GM23338 (cell line): ENCODE results near the gene TGFBR1. TPM values are rescaled to one million over a fixed set of nuclear protein-coding genes. Genes with fewer than 3 reads are reported as not detected.

ENCODE experiments used
- ATAC-seq: fragments of 200-7000 bp; cut with Tn5 transposase; 3 replicates; pipeline ENCODE4 v1.9.1; 2020
- DNase-seq: peaks from one replicate; pipeline ENCODE4 v3.0.0-alpha.2; 2015; ENCODE audit warnings: low spot score
- H2AFZ ChIP-seq: fragments of 200-600 bp; sonication (generic); 2 replicates; pipeline ENCODE4 v1.8.0; 2016; ENCODE audit warnings: antibody characterized with exemption, mild to moderate bottlenecking, moderate library complexity
- H3F3A ChIP-seq: fragments of 200-600 bp; sonication (generic); replicated peaks from 2 replicates; pipeline ENCODE4 v1.8.0; 2017; ENCODE audit warnings: antibody characterized with exemption, mixed run types, low read depth
- H3K27ac ChIP-seq: fragments of 200-600 bp; sonication (generic); 2 replicates; pipeline ENCODE4 v1.6.1; 2016; ENCODE audit warnings: low read depth
- H3K27me3 ChIP-seq: fragments of 200-600 bp; sonication (generic); 2 replicates; pipeline ENCODE4 v1.8.0; 2016; ENCODE audit warnings: mild to moderate bottlenecking, mixed run types, moderate library complexity; ENCODE audit not compliant: insufficient read depth
- H3K36me3 ChIP-seq: fragments of 200-600 bp; sonication (generic); 2 replicates; pipeline ENCODE4 v1.8.0; 2016; ENCODE audit warnings: mild to moderate bottlenecking; ENCODE audit not compliant: insufficient read depth
- H3K4me1 ChIP-seq: fragments of 200-600 bp; sonication (generic); 2 replicates; pipeline ENCODE4 v1.8.0; 2016; ENCODE audit warnings: mild to moderate bottlenecking, moderate library complexity; ENCODE audit not compliant: insufficient read depth
- H3K4me2 ChIP-seq: fragments of 200-600 bp; sonication (generic); 2 replicates; pipeline ENCODE4 v1.7.1; 2017; ENCODE audit warnings: mixed run types
- H3K4me3 ChIP-seq: fragments of 200-600 bp; sonication (generic); 2 replicates; pipeline ENCODE4 v1.6.1; 2016; ENCODE audit warnings: mixed run types
- H3K79me2 ChIP-seq: fragments of 200-600 bp; sonication (generic); replicated peaks from 2 replicates; pipeline ENCODE4 v1.8.0; 2017; ENCODE audit warnings: mild to moderate bottlenecking; ENCODE audit not compliant: insufficient read depth
- H3K9me2 ChIP-seq: fragments of 200-600 bp; sonication (generic); 2 replicates; pipeline ENCODE4 v1.8.0; 2017; ENCODE audit not compliant: insufficient read depth
- H4K20me1 ChIP-seq: fragments of 200-600 bp; sonication (generic); replicated peaks from 2 replicates; pipeline ENCODE4 v1.8.0; 2017; ENCODE audit warnings: mild to moderate bottlenecking; ENCODE audit not compliant: insufficient read depth
- H3K27ac Mint-ChIP-seq: 2 replicates; pipeline ENCODE4 v1.8.0; 2020; ENCODE audit warnings: inconsistent platforms, mild to moderate bottlenecking, moderate library complexity, mixed read lengths
- H3K27me3 Mint-ChIP-seq: 3 replicates; pipeline ENCODE4 v1.8.0; 2022; ENCODE audit warnings: low read depth, mild to moderate bottlenecking, moderate library complexity, mixed read lengths, inconsistent platforms; ENCODE audit not compliant: insufficient read depth, poor library complexity
- H3K36me3 Mint-ChIP-seq: 3 replicates; pipeline ENCODE4 v1.8.0; 2021; ENCODE audit warnings: low read depth, mild to moderate bottlenecking, inconsistent platforms, moderate library complexity, mixed read lengths
- H3K4me1 Mint-ChIP-seq: 3 replicates; pipeline ENCODE4 v1.8.0; 2020; ENCODE audit warnings: mild to moderate bottlenecking, inconsistent platforms, mixed read lengths
- H3K4me3 Mint-ChIP-seq: 3 replicates; pipeline ENCODE4 v1.8.0; 2021; ENCODE audit warnings: moderate library complexity, mild to moderate bottlenecking, inconsistent platforms, mixed read lengths
- H3K9me3 Mint-ChIP-seq: 3 replicates; pipeline ENCODE4 v1.8.0; 2020; ENCODE audit warnings: moderate library complexity, mild to moderate bottlenecking, inconsistent platforms, mixed read lengths
- CREB1 ChIP-seq: fragments of 250-450 bp; sonication (Bioruptor Pico); IDR thresholded peaks from 2 replicates; pipeline ENCODE4 v1.5.0; 2020; ENCODE audit warnings: low read depth, mild to moderate bottlenecking, moderate library complexity
- EZH2 ChIP-seq: fragments of 200-600 bp; sonication (generic); IDR thresholded peaks from one replicate; pipeline ENCODE4 v1.8.0; 2017; ENCODE audit warnings: antibody characterized with exemption, mild to moderate bottlenecking, low read depth; ENCODE audit not compliant: unreplicated experiment
- EZH2phosphoT487 ChIP-seq: fragments of 200-600 bp; sonication (generic); IDR thresholded peaks from one replicate; pipeline ENCODE4 v1.8.1; 2018; ENCODE audit warnings: antibody characterized with exemption; ENCODE audit not compliant: unreplicated experiment
- JUNB ChIP-seq: IDR thresholded peaks from one replicate; pipeline ENCODE4 v1.6.1; 2016; ENCODE audit warnings: antibody characterized with exemption; ENCODE audit not compliant: unreplicated experiment
- NANOG ChIP-seq: IDR thresholded peaks from 2 replicates; pipeline ENCODE4 v1.6.1; 2016; ENCODE audit warnings: antibody characterized with exemption, borderline replicate concordance
- STAT1 ChIP-seq: IDR thresholded peaks from one replicate; pipeline ENCODE4 v1.6.1; 2016; ENCODE audit warnings: antibody characterized with exemption; ENCODE audit not compliant: unreplicated experiment
- ZNF114 ChIP-seq: fragments of 250-450 bp; sonication (Bioruptor Pico); IDR thresholded peaks from 2 replicates; pipeline ENCODE4 v1.5.0; 2020; ENCODE audit warnings: mild to moderate bottlenecking, moderate library complexity
- ZNF331 ChIP-seq: fragments of 250-450 bp; sonication (Bioruptor Pico); IDR thresholded peaks from 2 replicates; pipeline ENCODE4 v1.5.0; 2020; ENCODE audit warnings: low read depth, mild to moderate bottlenecking, moderate library complexity
- polyA plus RNA-seq: library from polyadenylated mRNA; unstranded; fragments of >200 nt; fragmentation: Nextera tagmentation; extraction: Ambion mirVana; gene quantifications from 2 replicates; pipeline ENCODE4 v1.2.1, GENCODE V29; 2016
- total RNA-seq: library from RNA; depleted of rRNA; stranded (reverse); fragments of >200 nt; shearing (Covaris generic); gene quantifications from 2 replicates; pipeline ENCODE4 v1.2.3, GENCODE V29; 2014
- TF ChIP-seq, protein P1 (sequence below): fragments of 250-450 bp; sonication (Bioruptor Pico); IDR thresholded peaks from 2 replicates; pipeline ENCODE4 v1.5.0; 2020; ENCODE audit warnings: mild to moderate bottlenecking, moderate library complexity
- TF ChIP-seq, protein P2 (sequence below), 2 experiments: fragments of 200-600 bp in 1 of 2; sonication (generic) in 1 of 2; conservative IDR thresholded peaks; 2 replicates each; pipeline versions ENCODE4 v1.5.1 to v1.6.1; 2016 to 2017; ENCODE audit warnings: antibody characterized with exemption in 2 of 2, low read depth in 2 of 2, mild to moderate bottlenecking in 2 of 2, moderate library complexity in 1 of 2

The TGFBR1 gene
- total and polyA plus RNA-seq, 2 experiments from 2014 or later: 9.3 to 40.2 TPM

DNA sequence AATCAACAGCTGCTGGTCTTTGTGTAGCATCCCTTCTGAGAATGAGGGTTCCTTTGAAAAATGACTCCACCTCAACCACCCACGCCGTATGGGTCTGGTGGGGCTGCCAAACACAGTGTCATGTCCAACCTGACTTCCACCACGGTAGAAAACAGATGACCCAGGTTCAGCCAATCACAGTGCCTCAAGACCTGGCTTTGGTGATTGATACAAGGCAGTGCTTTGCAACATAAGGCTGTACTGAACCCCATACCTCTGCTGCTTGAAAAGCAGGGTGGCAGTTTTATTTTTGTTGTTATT, 11.5 kb upstream of the TGFBR1 start (continued):
- TF ChIP-seq, protein P1, sequence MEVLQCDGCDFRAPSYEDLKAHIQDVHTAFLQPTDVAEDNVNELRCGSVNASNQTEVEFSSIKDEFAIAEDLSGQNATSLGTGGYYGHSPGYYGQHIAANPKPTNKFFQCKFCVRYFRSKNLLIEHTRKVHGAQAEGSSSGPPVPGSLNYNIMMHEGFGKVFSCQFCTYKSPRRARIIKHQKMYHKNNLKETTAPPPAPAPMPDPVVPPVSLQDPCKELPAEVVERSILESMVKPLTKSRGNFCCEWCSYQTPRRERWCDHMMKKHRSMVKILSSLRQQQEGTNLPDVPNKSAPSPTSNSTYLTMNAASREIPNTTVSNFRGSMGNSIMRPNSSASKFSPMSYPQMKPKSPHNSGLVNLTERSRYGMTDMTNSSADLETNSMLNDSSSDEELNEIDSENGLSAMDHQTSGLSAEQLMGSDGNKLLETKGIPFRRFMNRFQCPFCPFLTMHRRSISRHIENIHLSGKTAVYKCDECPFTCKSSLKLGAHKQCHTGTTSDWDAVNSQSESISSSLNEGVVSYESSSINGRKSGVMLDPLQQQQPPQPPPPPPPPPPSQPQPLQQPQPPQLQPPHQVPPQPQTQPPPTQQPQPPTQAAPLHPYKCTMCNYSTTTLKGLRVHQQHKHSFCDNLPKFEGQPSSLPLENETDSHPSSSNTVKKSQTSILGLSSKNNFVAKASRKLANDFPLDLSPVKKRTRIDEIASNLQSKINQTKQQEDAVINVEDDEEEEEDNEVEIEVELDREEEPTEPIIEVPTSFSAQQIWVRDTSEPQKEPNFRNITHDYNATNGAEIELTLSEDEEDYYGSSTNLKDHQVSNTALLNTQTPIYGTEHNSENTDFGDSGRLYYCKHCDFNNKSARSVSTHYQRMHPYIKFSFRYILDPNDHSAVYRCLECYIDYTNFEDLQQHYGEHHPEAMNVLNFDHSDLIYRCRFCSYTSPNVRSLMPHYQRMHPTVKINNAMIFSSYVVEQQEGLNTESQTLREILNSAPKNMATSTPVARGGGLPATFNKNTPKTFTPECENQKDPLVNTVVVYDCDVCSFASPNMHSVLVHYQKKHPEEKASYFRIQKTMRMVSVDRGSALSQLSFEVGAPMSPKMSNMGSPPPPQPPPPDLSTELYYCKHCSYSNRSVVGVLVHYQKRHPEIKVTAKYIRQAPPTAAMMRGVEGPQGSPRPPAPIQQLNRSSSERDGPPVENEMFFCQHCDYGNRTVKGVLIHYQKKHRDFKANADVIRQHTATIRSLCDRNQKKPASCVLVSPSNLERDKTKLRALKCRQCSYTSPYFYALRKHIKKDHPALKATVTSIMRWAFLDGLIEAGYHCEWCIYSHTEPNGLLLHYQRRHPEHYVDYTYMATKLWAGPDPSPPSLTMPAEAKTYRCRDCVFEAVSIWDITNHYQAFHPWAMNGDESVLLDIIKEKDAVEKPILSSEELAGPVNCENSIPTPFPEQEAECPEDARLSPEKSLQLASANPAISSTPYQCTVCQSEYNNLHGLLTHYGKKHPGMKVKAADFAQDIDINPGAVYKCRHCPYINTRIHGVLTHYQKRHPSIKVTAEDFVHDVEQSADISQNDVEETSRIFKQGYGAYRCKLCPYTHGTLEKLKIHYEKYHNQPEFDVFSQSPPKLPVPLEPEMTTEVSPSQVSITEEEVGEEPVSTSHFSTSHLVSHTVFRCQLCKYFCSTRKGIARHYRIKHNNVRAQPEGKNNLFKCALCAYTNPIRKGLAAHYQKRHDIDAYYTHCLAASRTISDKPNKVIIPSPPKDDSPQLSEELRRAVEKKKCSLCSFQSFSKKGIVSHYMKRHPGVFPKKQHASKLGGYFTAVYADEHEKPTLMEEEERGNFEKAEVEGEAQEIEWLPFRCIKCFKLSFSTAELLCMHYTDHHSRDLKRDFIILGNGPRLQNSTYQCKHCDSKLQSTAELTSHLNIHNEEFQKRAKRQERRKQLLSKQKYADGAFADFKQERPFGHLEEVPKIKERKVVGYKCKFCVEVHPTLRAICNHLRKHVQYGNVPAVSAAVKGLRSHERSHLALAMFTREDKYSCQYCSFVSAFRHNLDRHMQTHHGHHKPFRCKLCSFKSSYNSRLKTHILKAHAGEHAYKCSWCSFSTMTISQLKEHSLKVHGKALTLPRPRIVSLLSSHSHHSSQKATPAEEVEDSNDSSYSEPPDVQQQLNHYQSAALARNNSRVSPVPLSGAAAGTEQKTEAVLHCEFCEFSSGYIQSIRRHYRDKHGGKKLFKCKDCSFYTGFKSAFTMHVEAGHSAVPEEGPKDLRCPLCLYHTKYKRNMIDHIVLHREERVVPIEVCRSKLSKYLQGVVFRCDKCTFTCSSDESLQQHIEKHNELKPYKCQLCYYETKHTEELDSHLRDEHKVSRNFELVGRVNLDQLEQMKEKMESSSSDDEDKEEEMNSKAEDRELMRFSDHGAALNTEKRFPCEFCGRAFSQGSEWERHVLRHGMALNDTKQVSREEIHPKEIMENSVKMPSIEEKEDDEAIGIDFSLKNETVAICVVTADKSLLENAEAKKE (CRISPR knock-in tag): no peak
- TF ChIP-seq CREB1 (CRISPR knock-in tag) (no peak), NANOG (no peak), JUNB (no peak), ZNF114 (CRISPR knock-in tag) (no peak), EZH2phosphoT487 (no peak), STAT1 (no peak)

DNA sequence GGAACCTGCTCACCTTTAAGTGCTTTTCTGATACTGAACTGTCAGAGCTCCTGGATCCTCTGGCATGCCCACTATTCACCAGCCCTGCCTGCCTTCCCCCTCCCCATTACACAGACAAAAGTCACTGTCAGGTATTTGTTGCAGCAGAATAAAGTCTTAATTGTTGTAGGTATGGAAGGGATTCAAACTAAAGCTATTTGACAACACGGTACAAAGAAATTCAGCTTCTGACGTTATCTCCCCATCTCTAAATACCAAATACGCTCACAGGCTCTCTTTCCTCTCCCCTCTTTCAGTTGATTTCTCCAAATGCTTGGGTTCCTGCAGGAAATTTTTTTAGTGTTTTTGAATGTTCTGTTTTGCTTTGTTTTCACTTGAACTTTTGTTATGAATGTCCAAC, 9.3 kb upstream of the TGFBR1 start:
- Mint-ChIP-seq H3K36me3 (no peaks in the 10 kb centered on the region), H3K4me1 (peaks cover 14% of the 10 kb centered on the region), H3K27ac (no peak overlapping the region), H3K4me3 (no peak overlapping the region), H3K9me3 (peaks cover 9% of the 10 kb centered on the region; the same call in 2 of the 3 replicates), H3K27me3 (peaks cover 4% of the 10 kb centered on the region)
- no peaks in the 10 kb centered on the region for H3F3A ChIP-seq
- no peak for TF ChIP-seq JUNB
- TF ChIP-seq, protein P2, sequence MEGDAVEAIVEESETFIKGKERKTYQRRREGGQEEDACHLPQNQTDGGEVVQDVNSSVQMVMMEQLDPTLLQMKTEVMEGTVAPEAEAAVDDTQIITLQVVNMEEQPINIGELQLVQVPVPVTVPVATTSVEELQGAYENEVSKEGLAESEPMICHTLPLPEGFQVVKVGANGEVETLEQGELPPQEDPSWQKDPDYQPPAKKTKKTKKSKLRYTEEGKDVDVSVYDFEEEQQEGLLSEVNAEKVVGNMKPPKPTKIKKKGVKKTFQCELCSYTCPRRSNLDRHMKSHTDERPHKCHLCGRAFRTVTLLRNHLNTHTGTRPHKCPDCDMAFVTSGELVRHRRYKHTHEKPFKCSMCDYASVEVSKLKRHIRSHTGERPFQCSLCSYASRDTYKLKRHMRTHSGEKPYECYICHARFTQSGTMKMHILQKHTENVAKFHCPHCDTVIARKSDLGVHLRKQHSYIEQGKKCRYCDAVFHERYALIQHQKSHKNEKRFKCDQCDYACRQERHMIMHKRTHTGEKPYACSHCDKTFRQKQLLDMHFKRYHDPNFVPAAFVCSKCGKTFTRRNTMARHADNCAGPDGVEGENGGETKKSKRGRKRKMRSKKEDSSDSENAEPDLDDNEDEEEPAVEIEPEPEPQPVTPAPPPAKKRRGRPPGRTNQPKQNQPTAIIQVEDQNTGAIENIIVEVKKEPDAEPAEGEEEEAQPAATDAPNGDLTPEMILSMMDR (conservative IDR thresholded peaks at IDR 0.05; ENCODE audit: low read depth in 2 of 2): no peak
- no peak for TF ChIP-seq ZNF331 (CRISPR knock-in tag)
- no peak for TF ChIP-seq EZH2
- DNase-seq (no peak), ATAC-seq (no peak)
- H3K9me2 ChIP-seq: no peaks in the 10 kb centered on the region
- no peaks in the 10 kb centered on the region for H3K36me3 ChIP-seq
- no peaks in the 10 kb centered on the region for H4K20me1 ChIP-seq
- H3K4me1 ChIP-seq: no peaks in the 10 kb centered on the region; the same call in 1 of the 2 replicates
- no peak overlapping the region for H2AFZ ChIP-seq
- no peak overlapping the region for H3K4me3 ChIP-seq
- no peak overlapping the region for H3K27ac ChIP-seq
- H3K27me3 ChIP-seq: no peaks in the 10 kb centered on the region
- H3K79me2 ChIP-seq: no peaks in the 10 kb centered on the region
- no peak overlapping the region for H3K4me2 ChIP-seq
